SK-N-SH treated with all-trans-retinoic acid at 6 μM for 48 hours (cell line): Measurements from ENCODE around the gene GLIS2.

ENCODE experiments used
- ATAC-seq: fragments of 200-7000 bp; cut with Tn5 transposase; 3 replicates; pipeline ENCODE4 v1.9.1; 2020; ENCODE audit warnings: mild to moderate bottlenecking, moderate library complexity
- ARNTL ChIP-seq: fragments of 450-650 bp; formaldehyde crosslinking; IDR thresholded peaks from 2 replicates; pipeline ENCODE4 v1.5.0; 2020; ENCODE audit warnings: low read depth, mild to moderate bottlenecking, moderate library complexity, borderline replicate concordance
- BACH2 ChIP-seq: fragments of 250-450 bp; sonication (Bioruptor Pico); IDR thresholded peaks from 2 replicates; pipeline ENCODE4 v1.9.0; 2021; ENCODE audit warnings: mild to moderate bottlenecking, borderline replicate concordance
- CSDC2 ChIP-seq: fragments of 250-450 bp; sonication (Bioruptor Pico); IDR thresholded peaks from 2 replicates; pipeline ENCODE4 v1.5.0; 2020; ENCODE audit warnings: mild to moderate bottlenecking, moderate library complexity
- ESRRG ChIP-seq: fragments of 250-450 bp; sonication (Bioruptor Pico); IDR thresholded peaks from 2 replicates; pipeline ENCODE4 v1.6.1; 2021; ENCODE audit warnings: mild to moderate bottlenecking
- GLIS3 ChIP-seq: fragments of 250-450 bp; sonication (Bioruptor Pico); IDR thresholded peaks from 2 replicates; pipeline ENCODE4 v1.5.0; 2020; ENCODE audit warnings: mild to moderate bottlenecking, moderate library complexity
- ISL1 ChIP-seq: fragments of 250-450 bp; sonication (Bioruptor Pico); IDR thresholded peaks from 2 replicates; pipeline ENCODE4 v2.1.2; 2022; ENCODE audit warnings: mild to moderate bottlenecking, moderate library complexity
- OSR1 ChIP-seq: fragments of 250-450 bp; sonication (Bioruptor Pico); IDR thresholded peaks from 2 replicates; pipeline ENCODE4 v1.8.0; 2022; ENCODE audit warnings: moderate library complexity, mild to moderate bottlenecking, inconsistent platforms
- RARB ChIP-seq: fragments of 250-450 bp; sonication (Bioruptor Pico); IDR thresholded peaks from 2 replicates; pipeline ENCODE4 v1.8.0; 2021; ENCODE audit warnings: mild to moderate bottlenecking, moderate library complexity
- SNAI2 ChIP-seq: fragments of 250-450 bp; sonication (Bioruptor Pico); IDR thresholded peaks from 2 replicates; pipeline ENCODE4 v1.5.0; 2020; ENCODE audit warnings: mild to moderate bottlenecking, moderate library complexity
- TCF4 ChIP-seq: fragments of 250-450 bp; sonication (Bioruptor Pico); IDR thresholded peaks from 2 replicates; pipeline ENCODE4 v1.8.0; 2021; ENCODE audit warnings: mild to moderate bottlenecking, moderate library complexity, borderline replicate concordance
- TOX ChIP-seq: fragments of 250-450 bp; sonication (Bioruptor Pico); IDR thresholded peaks from 2 replicates; pipeline ENCODE4 v1.8.0; 2021; ENCODE audit warnings: mild to moderate bottlenecking, moderate library complexity, borderline replicate concordance
- ZC3H10 ChIP-seq: fragments of 250-450 bp; sonication (Bioruptor Pico); IDR thresholded peaks from 2 replicates; pipeline ENCODE4 v1.5.1; 2021; ENCODE audit warnings: mild to moderate bottlenecking, moderate library complexity
- ZFP3 ChIP-seq: fragments of 250-450 bp; sonication (Bioruptor Pico); IDR thresholded peaks from 2 replicates; pipeline ENCODE4 v1.5.0; 2020; ENCODE audit warnings: mild to moderate bottlenecking, moderate library complexity
- ZNF70 ChIP-seq: fragments of 450-650 bp; formaldehyde crosslinking; IDR thresholded peaks from 2 replicates; pipeline ENCODE4 v1.5.0; 2020; ENCODE audit warnings: mild to moderate bottlenecking, moderate library complexity
- ZNF8 ChIP-seq: fragments of 450-650 bp; formaldehyde crosslinking; IDR thresholded peaks from 2 replicates; pipeline ENCODE4 v1.5.0; 2020; ENCODE audit warnings: mild to moderate bottlenecking, moderate library complexity
- TF ChIP-seq, protein P1 (sequence below): fragments of 250-450 bp; sonication (Bioruptor Pico); IDR thresholded peaks from 2 replicates; pipeline ENCODE4 v1.5.1; 2021; ENCODE audit warnings: mild to moderate bottlenecking, moderate library complexity
- TF ChIP-seq, protein P2 (sequence below): fragments of 250-450 bp; sonication (Bioruptor Pico); IDR thresholded peaks from 2 replicates; pipeline ENCODE4 v1.8.0; 2021; ENCODE audit warnings: low read depth, mild to moderate bottlenecking, moderate library complexity, borderline replicate concordance
- TF ChIP-seq, protein P3 (sequence below): fragments of 250-450 bp; sonication (Bioruptor Pico); IDR thresholded peaks from 2 replicates; pipeline ENCODE4 v1.8.0; 2020; ENCODE audit warnings: mild to moderate bottlenecking, moderate library complexity, borderline replicate concordance
- TF ChIP-seq, protein P4 (sequence below): fragments of 250-450 bp; sonication (Bioruptor Pico); IDR thresholded peaks from 2 replicates; pipeline ENCODE4 v1.5.1; 2020; ENCODE audit warnings: low read depth, mild to moderate bottlenecking, moderate library complexity

The GLIS2 gene

DNA sequence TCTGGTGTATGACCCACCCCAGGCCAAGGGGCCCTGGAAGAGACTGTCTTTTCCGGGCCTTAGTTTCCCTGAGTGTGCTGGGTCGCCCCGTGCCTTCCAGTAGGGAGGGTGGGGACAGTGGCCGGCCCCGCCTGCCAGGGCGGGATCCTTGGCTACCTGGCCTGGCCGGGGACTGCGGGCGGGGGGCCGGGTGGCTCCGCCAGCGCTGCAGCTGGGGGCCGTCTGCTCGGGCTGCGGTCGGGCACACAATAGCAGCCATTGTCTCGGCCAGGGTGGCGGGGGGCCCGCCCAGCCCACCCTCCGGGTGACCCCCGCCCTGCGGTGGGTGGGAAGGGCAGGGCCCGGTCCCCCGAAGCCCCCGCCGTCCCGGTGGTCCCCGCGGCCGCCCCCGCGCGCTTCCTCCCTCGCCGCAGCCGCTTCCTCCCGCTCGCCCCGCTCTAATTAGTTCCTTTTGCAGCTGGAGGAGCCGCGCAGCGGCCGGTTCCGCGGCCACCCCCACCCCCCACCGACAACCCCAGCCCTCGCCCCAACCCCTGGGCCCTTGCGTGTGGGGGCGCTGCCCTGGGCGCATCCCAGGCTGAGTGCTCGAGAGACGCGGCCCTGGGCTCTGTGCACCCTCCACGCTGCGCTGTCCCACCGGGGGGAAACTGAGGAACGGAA, 11.6 kb downstream of the GLIS2 start:
- peak; percentile 9; the same call in 2 of the 3 replicates for ATAC-seq
- no peak for TF ChIP-seq CSDC2 (CRISPR knock-in tag)
- TF ChIP-seq TCF4 (CRISPR knock-in tag) = no peak
- TF ChIP-seq, all 23 proteins: peak for 0

DNA sequence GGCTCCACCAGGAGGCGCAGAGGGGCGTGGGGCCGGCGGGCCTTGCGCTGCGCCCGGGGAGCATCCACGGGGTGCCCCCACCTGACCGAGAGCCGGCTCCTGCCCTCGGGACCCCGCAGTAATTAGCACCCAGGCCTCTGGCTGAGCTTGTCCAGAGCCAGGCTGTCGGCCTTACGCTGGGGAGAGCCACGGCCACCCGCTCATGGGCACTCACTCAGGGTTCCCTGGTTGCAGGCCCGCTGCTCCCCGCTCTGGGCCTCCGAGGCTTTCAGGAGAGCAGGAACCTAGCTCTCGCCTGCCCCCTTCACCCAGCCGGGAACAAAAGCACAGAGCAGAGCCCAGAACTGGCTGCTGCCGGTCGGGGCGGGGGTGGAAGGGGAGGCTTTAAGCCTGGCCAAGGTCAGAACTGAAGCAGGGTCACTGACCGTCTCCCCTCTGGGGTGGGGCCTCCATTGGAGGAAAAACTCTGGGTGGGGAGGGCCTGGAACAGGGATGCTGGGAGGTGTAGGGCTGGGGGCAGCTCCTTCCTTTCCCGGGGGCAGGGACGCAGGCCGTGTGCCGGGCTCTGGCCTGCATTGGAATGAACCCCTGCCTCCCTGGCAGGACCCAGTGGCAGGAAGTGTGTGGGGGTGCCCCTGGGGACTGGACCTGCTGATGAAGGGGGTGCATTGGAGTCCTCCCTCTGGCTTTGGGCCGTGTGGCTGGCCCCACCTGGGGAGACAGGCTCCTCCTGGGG, 12.3 kb downstream of the GLIS2 start:
- TF ChIP-seq ARNTL (CRISPR knock-in tag) = no peak
- no peak for TF ChIP-seq ISL1 (CRISPR knock-in tag)
- TF ChIP-seq ZNF8 (CRISPR knock-in tag) = no peak
- TF ChIP-seq CSDC2 (CRISPR knock-in tag) = no peak
- TF ChIP-seq, protein P1, sequence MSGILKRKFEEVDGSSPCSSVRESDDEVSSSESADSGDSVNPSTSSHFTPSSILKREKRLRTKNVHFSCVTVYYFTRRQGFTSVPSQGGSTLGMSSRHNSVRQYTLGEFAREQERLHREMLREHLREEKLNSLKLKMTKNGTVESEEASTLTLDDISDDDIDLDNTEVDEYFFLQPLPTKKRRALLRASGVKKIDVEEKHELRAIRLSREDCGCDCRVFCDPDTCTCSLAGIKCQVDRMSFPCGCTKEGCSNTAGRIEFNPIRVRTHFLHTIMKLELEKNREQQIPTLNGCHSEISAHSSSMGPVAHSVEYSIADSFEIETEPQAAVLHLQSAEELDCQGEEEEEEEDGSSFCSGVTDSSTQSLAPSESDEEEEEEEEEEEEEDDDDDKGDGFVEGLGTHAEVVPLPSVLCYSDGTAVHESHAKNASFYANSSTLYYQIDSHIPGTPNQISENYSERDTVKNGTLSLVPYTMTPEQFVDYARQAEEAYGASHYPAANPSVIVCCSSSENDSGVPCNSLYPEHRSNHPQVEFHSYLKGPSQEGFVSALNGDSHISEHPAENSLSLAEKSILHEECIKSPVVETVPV (CRISPR knock-in tag) = no peak
- no peak for TF ChIP-seq ZFP3
- no peak for TF ChIP-seq ZC3H10
- no peak for TF ChIP-seq ZNF70
- TF ChIP-seq, protein P2, sequence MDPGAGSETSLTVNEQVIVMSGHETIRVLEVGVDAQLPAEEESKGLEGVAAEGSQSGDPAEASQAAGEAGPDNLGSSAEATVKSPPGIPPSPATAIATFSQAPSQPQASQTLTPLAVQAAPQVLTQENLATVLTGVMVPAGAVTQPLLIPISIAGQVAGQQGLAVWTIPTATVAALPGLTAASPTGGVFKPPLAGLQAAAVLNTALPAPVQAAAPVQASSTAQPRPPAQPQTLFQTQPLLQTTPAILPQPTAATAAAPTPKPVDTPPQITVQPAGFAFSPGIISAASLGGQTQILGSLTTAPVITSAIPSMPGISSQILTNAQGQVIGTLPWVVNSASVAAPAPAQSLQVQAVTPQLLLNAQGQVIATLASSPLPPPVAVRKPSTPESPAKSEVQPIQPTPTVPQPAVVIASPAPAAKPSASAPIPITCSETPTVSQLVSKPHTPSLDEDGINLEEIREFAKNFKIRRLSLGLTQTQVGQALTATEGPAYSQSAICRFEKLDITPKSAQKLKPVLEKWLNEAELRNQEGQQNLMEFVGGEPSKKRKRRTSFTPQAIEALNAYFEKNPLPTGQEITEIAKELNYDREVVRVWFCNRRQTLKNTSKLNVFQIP (CRISPR knock-in tag) = no peak
- no peak for TF ChIP-seq GLIS3 (CRISPR knock-in tag)
- TF ChIP-seq, protein P3, sequence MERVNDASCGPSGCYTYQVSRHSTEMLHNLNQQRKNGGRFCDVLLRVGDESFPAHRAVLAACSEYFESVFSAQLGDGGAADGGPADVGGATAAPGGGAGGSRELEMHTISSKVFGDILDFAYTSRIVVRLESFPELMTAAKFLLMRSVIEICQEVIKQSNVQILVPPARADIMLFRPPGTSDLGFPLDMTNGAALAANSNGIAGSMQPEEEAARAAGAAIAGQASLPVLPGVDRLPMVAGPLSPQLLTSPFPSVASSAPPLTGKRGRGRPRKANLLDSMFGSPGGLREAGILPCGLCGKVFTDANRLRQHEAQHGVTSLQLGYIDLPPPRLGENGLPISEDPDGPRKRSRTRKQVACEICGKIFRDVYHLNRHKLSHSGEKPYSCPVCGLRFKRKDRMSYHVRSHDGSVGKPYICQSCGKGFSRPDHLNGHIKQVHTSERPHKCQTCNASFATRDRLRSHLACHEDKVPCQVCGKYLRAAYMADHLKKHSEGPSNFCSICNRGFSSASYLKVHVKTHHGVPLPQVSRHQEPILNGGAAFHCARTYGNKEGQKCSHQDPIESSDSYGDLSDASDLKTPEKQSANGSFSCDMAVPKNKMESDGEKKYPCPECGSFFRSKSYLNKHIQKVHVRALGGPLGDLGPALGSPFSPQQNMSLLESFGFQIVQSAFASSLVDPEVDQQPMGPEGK (CRISPR knock-in tag) = no peak
- TF ChIP-seq TOX (CRISPR knock-in tag) = no peak
- TF ChIP-seq BACH2 (CRISPR knock-in tag) = no peak
- no peak for TF ChIP-seq OSR1
- peak; percentile 88 for ATAC-seq

DNA sequence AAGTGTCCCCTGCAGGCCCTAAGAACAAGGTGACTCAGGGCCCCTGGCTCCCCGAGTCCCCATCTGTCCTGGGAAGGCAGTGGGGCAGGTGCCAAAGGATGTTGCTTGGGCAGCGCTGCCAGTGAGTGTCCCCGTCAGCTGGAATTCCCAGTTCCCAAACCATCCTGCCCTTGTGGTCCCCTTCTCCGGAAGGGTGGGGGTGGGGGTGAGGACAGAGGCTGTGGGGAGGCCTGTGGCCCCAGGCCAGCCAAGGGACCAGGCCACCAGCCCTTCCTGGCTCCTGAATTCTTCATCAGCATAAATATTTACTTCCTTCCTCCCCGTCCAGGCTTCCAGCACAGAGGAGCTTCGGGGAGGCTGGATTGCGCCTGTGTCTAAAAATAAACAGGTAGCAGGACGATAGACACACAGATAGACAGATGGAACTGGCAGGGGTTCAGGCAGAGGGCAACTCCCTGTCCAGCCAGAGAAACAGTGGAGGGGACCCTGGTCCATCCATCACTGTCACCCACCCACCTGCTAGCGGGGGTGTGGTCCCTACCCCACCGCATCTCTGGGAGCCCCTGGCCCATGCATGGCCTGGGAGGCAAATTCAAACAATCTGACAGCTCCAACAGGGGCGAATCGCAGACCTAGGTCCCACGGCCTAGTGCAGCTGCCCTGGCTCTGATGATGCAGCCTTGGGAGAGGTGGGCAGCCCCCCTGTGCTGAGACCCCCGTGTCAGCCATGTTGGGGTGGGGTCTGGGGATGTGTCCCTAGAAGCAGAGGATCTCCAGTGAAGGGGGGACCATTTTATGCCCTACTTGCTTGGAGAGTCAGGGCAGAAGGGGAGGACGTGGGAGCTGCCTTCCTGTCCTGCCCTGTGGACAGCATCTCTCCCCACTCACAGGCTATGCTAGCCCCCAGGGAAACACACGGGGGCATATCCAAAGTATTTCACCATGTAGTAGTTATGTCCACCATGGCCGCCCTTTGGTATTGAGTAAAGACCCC, 13.2 kb downstream of the GLIS2 start:
- no peak for ATAC-seq
- TF ChIP-seq ESRRG (CRISPR knock-in tag) (no peak), ISL1 (CRISPR knock-in tag) (no peak), TCF4 (CRISPR knock-in tag) (no peak), ARNTL (CRISPR knock-in tag) (no peak), ZFP3 (no peak), RARB (CRISPR knock-in tag) (no peak), OSR1 (no peak), SNAI2 (no peak)
- TF ChIP-seq, protein P3 (CRISPR knock-in tag) = no peak
- TF ChIP-seq, protein P4, sequence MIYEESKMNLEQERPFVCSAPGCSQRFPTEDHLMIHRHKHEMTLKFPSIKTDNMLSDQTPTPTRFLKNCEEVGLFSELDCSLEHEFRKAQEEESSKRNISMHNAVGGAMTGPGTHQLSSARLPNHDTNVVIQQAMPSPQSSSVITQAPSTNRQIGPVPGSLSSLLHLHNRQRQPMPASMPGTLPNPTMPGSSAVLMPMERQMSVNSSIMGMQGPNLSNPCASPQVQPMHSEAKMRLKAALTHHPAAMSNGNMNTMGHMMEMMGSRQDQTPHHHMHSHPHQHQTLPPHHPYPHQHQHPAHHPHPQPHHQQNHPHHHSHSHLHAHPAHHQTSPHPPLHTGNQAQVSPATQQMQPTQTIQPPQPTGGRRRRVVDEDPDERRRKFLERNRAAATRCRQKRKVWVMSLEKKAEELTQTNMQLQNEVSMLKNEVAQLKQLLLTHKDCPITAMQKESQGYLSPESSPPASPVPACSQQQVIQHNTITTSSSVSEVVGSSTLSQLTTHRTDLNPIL (CRISPR knock-in tag) = no peak
- TF ChIP-seq, all 23 proteins: peak for 0
